OCI-LY1 (cell line): ENCODE data around the gene VPS35L.

Source experiments
- EZH2 ChIP-seq: fragments of 200-600 bp; sonication (generic), shearing (Covaris generic); IDR thresholded peaks from 2 replicates; pipeline ENCODE4 v1.8.0; 2017; ENCODE audit warnings: borderline replicate concordance, mixed run types, mild to moderate bottlenecking, antibody characterized with exemption, low read length, moderate library complexity, mixed read lengths
- TF ChIP-seq, protein P1 (sequence below): fragments of 200-600 bp; sonication (generic), shearing (Covaris generic); IDR thresholded peaks from 2 replicates; pipeline ENCODE4 v1.5.1; 2017; ENCODE audit warnings: mild to moderate bottlenecking, antibody characterized with exemption, low read length, moderate library complexity, mixed read lengths

DNA sequence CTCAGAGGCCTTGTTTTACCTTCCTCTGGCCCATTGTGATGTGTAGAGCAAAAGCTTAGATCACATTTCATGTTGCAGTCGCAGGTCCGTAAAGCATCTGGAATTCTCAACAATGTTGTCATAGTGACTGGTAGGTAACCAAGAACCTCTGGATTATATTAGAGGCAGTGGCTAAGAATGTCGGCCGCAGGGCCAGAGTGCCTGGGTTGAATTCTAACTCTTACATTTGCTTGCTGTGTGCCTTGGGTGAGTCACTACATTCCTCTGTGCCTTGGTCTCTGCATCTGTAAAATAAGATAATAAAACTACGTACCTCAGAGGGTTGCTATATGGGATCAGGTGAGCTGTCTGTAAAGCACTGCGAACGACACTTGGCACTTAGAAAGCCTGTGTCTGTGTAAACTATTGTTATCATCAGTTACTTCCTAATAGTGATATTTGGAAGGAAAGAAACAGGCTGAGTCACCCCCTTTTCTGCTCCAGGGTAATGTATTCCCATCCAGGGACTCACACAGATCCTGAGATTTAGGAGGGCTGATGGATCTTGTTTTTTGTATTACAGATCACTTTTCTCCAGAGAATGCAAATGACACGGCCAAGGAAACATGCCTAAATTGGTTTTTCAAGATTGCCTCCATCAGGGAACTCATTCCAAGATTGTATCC is 52.2 kb downstream of the VPS35L start:
- TF ChIP-seq, protein P1, sequence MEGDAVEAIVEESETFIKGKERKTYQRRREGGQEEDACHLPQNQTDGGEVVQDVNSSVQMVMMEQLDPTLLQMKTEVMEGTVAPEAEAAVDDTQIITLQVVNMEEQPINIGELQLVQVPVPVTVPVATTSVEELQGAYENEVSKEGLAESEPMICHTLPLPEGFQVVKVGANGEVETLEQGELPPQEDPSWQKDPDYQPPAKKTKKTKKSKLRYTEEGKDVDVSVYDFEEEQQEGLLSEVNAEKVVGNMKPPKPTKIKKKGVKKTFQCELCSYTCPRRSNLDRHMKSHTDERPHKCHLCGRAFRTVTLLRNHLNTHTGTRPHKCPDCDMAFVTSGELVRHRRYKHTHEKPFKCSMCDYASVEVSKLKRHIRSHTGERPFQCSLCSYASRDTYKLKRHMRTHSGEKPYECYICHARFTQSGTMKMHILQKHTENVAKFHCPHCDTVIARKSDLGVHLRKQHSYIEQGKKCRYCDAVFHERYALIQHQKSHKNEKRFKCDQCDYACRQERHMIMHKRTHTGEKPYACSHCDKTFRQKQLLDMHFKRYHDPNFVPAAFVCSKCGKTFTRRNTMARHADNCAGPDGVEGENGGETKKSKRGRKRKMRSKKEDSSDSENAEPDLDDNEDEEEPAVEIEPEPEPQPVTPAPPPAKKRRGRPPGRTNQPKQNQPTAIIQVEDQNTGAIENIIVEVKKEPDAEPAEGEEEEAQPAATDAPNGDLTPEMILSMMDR: no peak
- no peak for TF ChIP-seq EZH2
